Astrocyte (in vitro differentiated cells and primary cell): Measurements from ENCODE around the gene HOXA2. TPM values are rescaled to one million over a fixed set of nuclear protein-coding genes. Genes with fewer than 3 reads are reported as not detected.

Experiments
- DNase-seq: peaks from one replicate; pipeline ENCODE4 v3.0.0-alpha.2; 2010; ENCODE audit warnings: low read depth
- FAIRE-seq: peaks from 2 replicates; lab custom pipeline; 2011; peaks lifted over from hg19 to GRCh38; lab: Jason Lieb, UNC
- H2AFZ ChIP-seq: 2 replicates; pipeline ENCODE4 v1.6.0; 2012; ENCODE audit warnings: low read depth, low read length, inconsistent platforms
- H3K27ac ChIP-seq: 2 replicates; pipeline ENCODE4 v1.5.1; 2011; ENCODE audit warnings: low read depth, low read length, inconsistent platforms
- H3K27me3 ChIP-seq: 2 replicates; pipeline ENCODE4 v1.6.0; 2011; ENCODE audit warnings: low read length, inconsistent platforms; ENCODE audit not compliant: insufficient read depth
- H3K36me3 ChIP-seq: 2 replicates; pipeline ENCODE4 v1.5.1; 2011; ENCODE audit warnings: low read length, inconsistent platforms; ENCODE audit not compliant: insufficient read depth
- H3K4me1 ChIP-seq: 2 replicates; pipeline ENCODE4 v1.5.1; 2011; ENCODE audit warnings: low read length, inconsistent platforms; ENCODE audit not compliant: insufficient read depth
- H3K4me2 ChIP-seq: 2 replicates; pipeline ENCODE4 v1.6.0; 2012; ENCODE audit warnings: low read length, inconsistent platforms
- H3K4me3 ChIP-seq: 2 replicates; pipeline ENCODE4 v1.5.1; 2011; ENCODE audit warnings: low read depth, mild to moderate bottlenecking, low read length, inconsistent platforms; ENCODE audit not compliant: insufficient read depth
- H3K79me2 ChIP-seq: 2 replicates; pipeline ENCODE4 v1.6.0; 2012; ENCODE audit warnings: mild to moderate bottlenecking, low read length, inconsistent platforms; ENCODE audit not compliant: insufficient read depth
- H3K9ac ChIP-seq: 2 replicates; pipeline ENCODE4 v1.6.0; 2012; ENCODE audit warnings: mild to moderate bottlenecking, low read length, inconsistent platforms
- H3K9me3 ChIP-seq: 2 replicates; pipeline ENCODE4 v1.5.1; 2012; ENCODE audit warnings: low read depth, mild to moderate bottlenecking, low read length, inconsistent platforms; ENCODE audit not compliant: insufficient read depth
- H4K20me1 ChIP-seq: 2 replicates; pipeline ENCODE4 v1.6.0; 2012; ENCODE audit warnings: low read length, inconsistent platforms; ENCODE audit not compliant: insufficient read depth
- H3K27ac Mint-ChIP-seq: one replicate; pipeline ENCODE4 v1.8.0; 2021; ENCODE audit warnings: mild to moderate bottlenecking, mixed read lengths; ENCODE audit not compliant: unreplicated experiment
- H3K27me3 Mint-ChIP-seq: one replicate; pipeline ENCODE4 v1.8.0; 2021; ENCODE audit warnings: low read depth, mixed read lengths; ENCODE audit not compliant: unreplicated experiment
- H3K36me3 Mint-ChIP-seq: one replicate; pipeline ENCODE4 v1.8.0; 2021; ENCODE audit warnings: low read depth, mixed read lengths; ENCODE audit not compliant: unreplicated experiment
- H3K4me1 Mint-ChIP-seq: one replicate; pipeline ENCODE4 v1.8.0; 2021; ENCODE audit warnings: low read depth, mixed read lengths; ENCODE audit not compliant: unreplicated experiment
- H3K4me3 Mint-ChIP-seq: one replicate; pipeline ENCODE4 v1.8.0; 2021; ENCODE audit warnings: mild to moderate bottlenecking, moderate library complexity, mixed read lengths; ENCODE audit not compliant: unreplicated experiment
- H3K9me3 Mint-ChIP-seq: one replicate; pipeline ENCODE4 v1.8.0; 2021; ENCODE audit warnings: mild to moderate bottlenecking, mixed read lengths; ENCODE audit not compliant: unreplicated experiment
- EZH2 ChIP-seq: IDR thresholded peaks from 2 replicates; pipeline ENCODE4 v1.6.1; 2012; ENCODE audit warnings: mild to moderate bottlenecking, low read length, inconsistent platforms; ENCODE audit not compliant: insufficient read depth
- total RNA-seq: library from RNA; stranded (reverse); gene quantifications from 2 replicates; pipeline ENCODE4 v1.2.1, GENCODE V29; 2021
- TF ChIP-seq, protein P1 (sequence below): IDR thresholded peaks from 2 replicates; pipeline ENCODE4 v1.5.1; 2011; ENCODE audit warnings: low read depth, mild to moderate bottlenecking, inconsistent platforms, low read length, moderate library complexity; ENCODE audit not compliant: insufficient read depth

HOXA2 gene
- total RNA-seq, 1 donor from 2014 or later: not detected

- Mint-ChIP-seq H3K4me1 (no peaks in the 10 kb centered on the region), H3K4me3 (no peak overlapping the region)
These were observed 47.5 kb upstream of the HOXA2 start for GRCh38 chr7:27149842-27150567.

GRCh38 chr7:27148756-27149641 lies 46.5 kb upstream of the HOXA2 start:
- Histone ChIP-seq H3K4me2 (no peak overlapping the region), H3K4me3 (no peak overlapping the region)

More at GRCh38 chr7:27149842-27150567, 47.5 kb upstream of the HOXA2 start:
- Histone ChIP-seq H3K4me2 (peak overlapping the region; percentile 85), H3K36me3 (no peaks in the 10 kb centered on the region), H2AFZ (peak overlapping the region; percentile 66), H3K79me2 (no peaks in the 10 kb centered on the region), H3K27me3 (peaks cover 95% of the 10 kb centered on the region), H4K20me1 (no peaks in the 10 kb centered on the region), H3K4me3 (no peak overlapping the region), H3K4me1 (peaks cover 9% of the 10 kb centered on the region), H3K27ac (no peak overlapping the region), H3K9ac (no peak overlapping the region), H3K9me3 (peaks cover 30% of the 10 kb centered on the region)
- TF ChIP-seq, protein P1, sequence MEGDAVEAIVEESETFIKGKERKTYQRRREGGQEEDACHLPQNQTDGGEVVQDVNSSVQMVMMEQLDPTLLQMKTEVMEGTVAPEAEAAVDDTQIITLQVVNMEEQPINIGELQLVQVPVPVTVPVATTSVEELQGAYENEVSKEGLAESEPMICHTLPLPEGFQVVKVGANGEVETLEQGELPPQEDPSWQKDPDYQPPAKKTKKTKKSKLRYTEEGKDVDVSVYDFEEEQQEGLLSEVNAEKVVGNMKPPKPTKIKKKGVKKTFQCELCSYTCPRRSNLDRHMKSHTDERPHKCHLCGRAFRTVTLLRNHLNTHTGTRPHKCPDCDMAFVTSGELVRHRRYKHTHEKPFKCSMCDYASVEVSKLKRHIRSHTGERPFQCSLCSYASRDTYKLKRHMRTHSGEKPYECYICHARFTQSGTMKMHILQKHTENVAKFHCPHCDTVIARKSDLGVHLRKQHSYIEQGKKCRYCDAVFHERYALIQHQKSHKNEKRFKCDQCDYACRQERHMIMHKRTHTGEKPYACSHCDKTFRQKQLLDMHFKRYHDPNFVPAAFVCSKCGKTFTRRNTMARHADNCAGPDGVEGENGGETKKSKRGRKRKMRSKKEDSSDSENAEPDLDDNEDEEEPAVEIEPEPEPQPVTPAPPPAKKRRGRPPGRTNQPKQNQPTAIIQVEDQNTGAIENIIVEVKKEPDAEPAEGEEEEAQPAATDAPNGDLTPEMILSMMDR: no peak
- no peak for TF ChIP-seq EZH2
- Mint-ChIP-seq H3K9me3 (peaks cover 57% of the 10 kb centered on the region), H3K36me3 (no peaks in the 10 kb centered on the region), H3K27me3 (peaks cover 86% of the 10 kb centered on the region), H3K27ac (peak overlapping the region; percentile 41)
- FAIRE-seq: no peak
- DNase-seq: no peak

More at GRCh38 chr7:27148756-27149641, 46.5 kb upstream of the HOXA2 start:
- DNase-seq (no peak), FAIRE-seq (peak; percentile 9)
- H3K27ac ChIP-seq: no peak overlapping the region
- peaks cover 5% of the 10 kb centered on the region for H3K4me1 ChIP-seq
- Mint-ChIP-seq H3K27ac (no peak overlapping the region), H3K4me3 (no peak overlapping the region), H3K4me1 (no peaks in the 10 kb centered on the region), H3K9me3 (peaks cover 57% of the 10 kb centered on the region), H3K36me3 (no peaks in the 10 kb centered on the region), H3K27me3 (peaks cover 85% of the 10 kb centered on the region)
- TF ChIP-seq, protein P1: no peak
- no peak for TF ChIP-seq EZH2
- peaks cover 1% of the 10 kb centered on the region for H4K20me1 ChIP-seq
- H3K9ac ChIP-seq: no peak overlapping the region
- H3K9me3 ChIP-seq: peaks cover 25% of the 10 kb centered on the region
- no peaks in the 10 kb centered on the region for H3K79me2 ChIP-seq
- H3K36me3 ChIP-seq: no peaks in the 10 kb centered on the region
- peaks cover 95% of the 10 kb centered on the region for H3K27me3 ChIP-seq
- H2AFZ ChIP-seq: no peak overlapping the region
